ENCODE data around the gene PLXNB3.
A peak's percentile ranks its signal among the peaks of the same experiment; 100 is the strongest.

PLXNB3 gene

GRCh38 chrX:153762626-153763173, 1.3 kb upstream of the PLXNB3 start:
- DNase-seq, result no peak

GRCh38 chrX:153763298-153763932, 634 bp upstream of the PLXNB3 start:
- DNase-seq, result no peak

- DNase-seq, result no peak
Measured at GRCh38 chrX:153764786-153765137, 713 bp downstream of the PLXNB3 start.

GRCh38 chrX:153765138-153766079, 1.4 kb downstream of the PLXNB3 start:
- DNase-seq, result no peak

- DNase-seq, result peak; percentile 4 to 73
Measured at GRCh38 chrX:153766098-153766817, 2.2 kb downstream of the PLXNB3 start.

- DNase-seq, result no peak
Measured at GRCh38 chrX:153766871-153767673, 3.0 kb downstream of the PLXNB3 start.

- no peak for DNase-seq
Measured at GRCh38 chrX:153767674-153768055, 3.6 kb downstream of the PLXNB3 start.

- DNase-seq, result no peak
Measured at GRCh38 chrX:153768311-153769157, 4.5 kb downstream of the PLXNB3 start.

GRCh38 chrX:153769158-153769864, 5.3 kb downstream of the PLXNB3 start:
- DNase-seq, result no peak

- no peak for DNase-seq
Measured at GRCh38 chrX:153769865-153770600, 6.0 kb downstream of the PLXNB3 start.

GRCh38 chrX:153770601-153771414, 6.8 kb downstream of the PLXNB3 start:
- DNase-seq, result no peak

- DNase-seq, result no peak
Measured at GRCh38 chrX:153771415-153772315, 7.6 kb downstream of the PLXNB3 start.

GRCh38 chrX:153772316-153773217, 8.5 kb downstream of the PLXNB3 start:
- DNase-seq, result no peak

- DNase-seq, result no peak
Measured at GRCh38 chrX:153773218-153773611, 9.2 kb downstream of the PLXNB3 start.

- DNase-seq, result no peak
Measured at GRCh38 chrX:153773741-153774575, 9.9 kb downstream of the PLXNB3 start.

Data from bone marrow (tissue), 2 donors.